ENCODE data around the gene GALNS. TPM values are rescaled to one million over a fixed set of nuclear protein-coding genes. Genes with fewer than 3 reads are reported as not detected.
A peak's percentile ranks its signal among the peaks of the same experiment; 100 is the strongest.

GALNS gene
- total and polyA plus RNA-seq, 2 experiments from 2014 or later, result 9.7 to 18.8 TPM

DNA sequence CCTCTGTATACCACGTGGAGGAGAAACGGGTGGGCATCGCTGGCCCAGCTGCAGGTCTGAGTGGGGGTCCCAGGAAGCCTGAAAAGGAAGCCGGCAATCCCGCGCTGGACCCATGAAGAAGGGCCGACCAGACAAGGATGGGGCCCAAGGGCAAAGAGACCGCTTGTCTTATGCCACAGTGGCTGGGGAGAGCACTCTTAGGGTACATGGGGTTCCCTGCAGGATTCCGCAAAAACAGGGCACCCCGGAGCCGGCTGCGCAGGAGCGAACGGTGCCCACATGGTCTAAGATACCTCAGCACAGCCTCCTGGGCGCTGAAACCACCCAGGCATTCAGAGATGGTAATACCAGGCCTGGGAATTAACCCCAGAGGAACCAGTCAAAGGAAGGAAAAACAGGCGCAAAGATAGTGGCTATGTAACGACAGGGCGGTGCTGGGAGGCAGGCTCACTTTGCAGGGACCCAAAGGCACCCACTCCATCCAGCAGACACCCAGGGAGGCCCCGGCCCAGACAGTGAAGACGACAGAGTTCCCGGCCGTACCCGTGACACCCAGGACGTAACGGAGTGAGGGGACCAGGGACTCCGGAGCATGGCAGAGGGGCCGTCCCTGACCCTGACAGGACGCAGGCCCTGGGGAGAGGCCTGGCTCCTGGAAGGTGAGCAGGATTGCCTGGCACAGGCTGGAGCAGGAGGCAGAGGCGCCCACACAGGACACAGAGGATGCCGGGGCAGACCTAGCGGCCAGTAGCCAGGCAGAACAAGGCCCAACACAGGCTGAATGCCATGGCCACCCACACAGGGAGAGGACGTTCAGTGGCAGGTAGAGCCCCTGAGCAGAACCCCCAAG, 82.0 kb downstream of the GALNS start:
- H3K4me3 ChIP-seq, result no peak overlapping the region
- peaks cover 31% of the 10 kb centered on the region; the same call in 1 of the 2 replicates for H3K4me1 ChIP-seq (ENCODE audit: insufficient read depth)
- Mint-ChIP-seq H3K27me3 (ENCODE audit: insufficient read depth, low read depth, poor library complexity) (peaks cover 21% of the 10 kb centered on the region), H3K4me3 (no peak overlapping the region), H3K27ac (no peak overlapping the region), H3K36me3 (ENCODE audit: low read depth) (no peaks in the 10 kb centered on the region), H3K9me3 (no peaks in the 10 kb centered on the region; the same call in 2 of the 3 replicates), H3K4me1 (peaks cover 39% of the 10 kb centered on the region)
- H3K36me3 ChIP-seq (ENCODE audit: insufficient read depth), result no peaks in the 10 kb centered on the region
- no peak overlapping the region for H2AFZ ChIP-seq
- peaks cover 49% of the 10 kb centered on the region for H3K79me2 ChIP-seq (replicated peaks; ENCODE audit: insufficient read depth)
- H4K20me1 ChIP-seq (replicated peaks; ENCODE audit: insufficient read depth), result no peaks in the 10 kb centered on the region
- H3K27ac ChIP-seq (ENCODE audit: low read depth), result peak overlapping the region; percentile 32; the same call in 1 of the 2 replicates
- no peaks in the 10 kb centered on the region for H3K9me2 ChIP-seq (ENCODE audit: insufficient read depth)
- no peaks in the 10 kb centered on the region for H3K27me3 ChIP-seq (ENCODE audit: insufficient read depth)
- 0 out of 2 replicates have a peak, but pooled peaks cover 3% of the 10 kb centered on the region for H3F3A ChIP-seq (replicated peaks; ENCODE audit: low read depth)
- DNase-seq (ENCODE audit: low spot score), result no peak
- ATAC-seq, result no peak
- TF ChIP-seq, protein P1, sequence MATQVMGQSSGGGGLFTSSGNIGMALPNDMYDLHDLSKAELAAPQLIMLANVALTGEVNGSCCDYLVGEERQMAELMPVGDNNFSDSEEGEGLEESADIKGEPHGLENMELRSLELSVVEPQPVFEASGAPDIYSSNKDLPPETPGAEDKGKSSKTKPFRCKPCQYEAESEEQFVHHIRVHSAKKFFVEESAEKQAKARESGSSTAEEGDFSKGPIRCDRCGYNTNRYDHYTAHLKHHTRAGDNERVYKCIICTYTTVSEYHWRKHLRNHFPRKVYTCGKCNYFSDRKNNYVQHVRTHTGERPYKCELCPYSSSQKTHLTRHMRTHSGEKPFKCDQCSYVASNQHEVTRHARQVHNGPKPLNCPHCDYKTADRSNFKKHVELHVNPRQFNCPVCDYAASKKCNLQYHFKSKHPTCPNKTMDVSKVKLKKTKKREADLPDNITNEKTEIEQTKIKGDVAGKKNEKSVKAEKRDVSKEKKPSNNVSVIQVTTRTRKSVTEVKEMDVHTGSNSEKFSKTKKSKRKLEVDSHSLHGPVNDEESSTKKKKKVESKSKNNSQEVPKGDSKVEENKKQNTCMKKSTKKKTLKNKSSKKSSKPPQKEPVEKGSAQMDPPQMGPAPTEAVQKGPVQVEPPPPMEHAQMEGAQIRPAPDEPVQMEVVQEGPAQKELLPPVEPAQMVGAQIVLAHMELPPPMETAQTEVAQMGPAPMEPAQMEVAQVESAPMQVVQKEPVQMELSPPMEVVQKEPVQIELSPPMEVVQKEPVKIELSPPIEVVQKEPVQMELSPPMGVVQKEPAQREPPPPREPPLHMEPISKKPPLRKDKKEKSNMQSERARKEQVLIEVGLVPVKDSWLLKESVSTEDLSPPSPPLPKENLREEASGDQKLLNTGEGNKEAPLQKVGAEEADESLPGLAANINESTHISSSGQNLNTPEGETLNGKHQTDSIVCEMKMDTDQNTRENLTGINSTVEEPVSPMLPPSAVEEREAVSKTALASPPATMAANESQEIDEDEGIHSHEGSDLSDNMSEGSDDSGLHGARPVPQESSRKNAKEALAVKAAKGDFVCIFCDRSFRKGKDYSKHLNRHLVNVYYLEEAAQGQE (IDR thresholded peaks at IDR 0.05; ENCODE audit: unreplicated experiment), result no peak
- TF ChIP-seq, protein P2, sequence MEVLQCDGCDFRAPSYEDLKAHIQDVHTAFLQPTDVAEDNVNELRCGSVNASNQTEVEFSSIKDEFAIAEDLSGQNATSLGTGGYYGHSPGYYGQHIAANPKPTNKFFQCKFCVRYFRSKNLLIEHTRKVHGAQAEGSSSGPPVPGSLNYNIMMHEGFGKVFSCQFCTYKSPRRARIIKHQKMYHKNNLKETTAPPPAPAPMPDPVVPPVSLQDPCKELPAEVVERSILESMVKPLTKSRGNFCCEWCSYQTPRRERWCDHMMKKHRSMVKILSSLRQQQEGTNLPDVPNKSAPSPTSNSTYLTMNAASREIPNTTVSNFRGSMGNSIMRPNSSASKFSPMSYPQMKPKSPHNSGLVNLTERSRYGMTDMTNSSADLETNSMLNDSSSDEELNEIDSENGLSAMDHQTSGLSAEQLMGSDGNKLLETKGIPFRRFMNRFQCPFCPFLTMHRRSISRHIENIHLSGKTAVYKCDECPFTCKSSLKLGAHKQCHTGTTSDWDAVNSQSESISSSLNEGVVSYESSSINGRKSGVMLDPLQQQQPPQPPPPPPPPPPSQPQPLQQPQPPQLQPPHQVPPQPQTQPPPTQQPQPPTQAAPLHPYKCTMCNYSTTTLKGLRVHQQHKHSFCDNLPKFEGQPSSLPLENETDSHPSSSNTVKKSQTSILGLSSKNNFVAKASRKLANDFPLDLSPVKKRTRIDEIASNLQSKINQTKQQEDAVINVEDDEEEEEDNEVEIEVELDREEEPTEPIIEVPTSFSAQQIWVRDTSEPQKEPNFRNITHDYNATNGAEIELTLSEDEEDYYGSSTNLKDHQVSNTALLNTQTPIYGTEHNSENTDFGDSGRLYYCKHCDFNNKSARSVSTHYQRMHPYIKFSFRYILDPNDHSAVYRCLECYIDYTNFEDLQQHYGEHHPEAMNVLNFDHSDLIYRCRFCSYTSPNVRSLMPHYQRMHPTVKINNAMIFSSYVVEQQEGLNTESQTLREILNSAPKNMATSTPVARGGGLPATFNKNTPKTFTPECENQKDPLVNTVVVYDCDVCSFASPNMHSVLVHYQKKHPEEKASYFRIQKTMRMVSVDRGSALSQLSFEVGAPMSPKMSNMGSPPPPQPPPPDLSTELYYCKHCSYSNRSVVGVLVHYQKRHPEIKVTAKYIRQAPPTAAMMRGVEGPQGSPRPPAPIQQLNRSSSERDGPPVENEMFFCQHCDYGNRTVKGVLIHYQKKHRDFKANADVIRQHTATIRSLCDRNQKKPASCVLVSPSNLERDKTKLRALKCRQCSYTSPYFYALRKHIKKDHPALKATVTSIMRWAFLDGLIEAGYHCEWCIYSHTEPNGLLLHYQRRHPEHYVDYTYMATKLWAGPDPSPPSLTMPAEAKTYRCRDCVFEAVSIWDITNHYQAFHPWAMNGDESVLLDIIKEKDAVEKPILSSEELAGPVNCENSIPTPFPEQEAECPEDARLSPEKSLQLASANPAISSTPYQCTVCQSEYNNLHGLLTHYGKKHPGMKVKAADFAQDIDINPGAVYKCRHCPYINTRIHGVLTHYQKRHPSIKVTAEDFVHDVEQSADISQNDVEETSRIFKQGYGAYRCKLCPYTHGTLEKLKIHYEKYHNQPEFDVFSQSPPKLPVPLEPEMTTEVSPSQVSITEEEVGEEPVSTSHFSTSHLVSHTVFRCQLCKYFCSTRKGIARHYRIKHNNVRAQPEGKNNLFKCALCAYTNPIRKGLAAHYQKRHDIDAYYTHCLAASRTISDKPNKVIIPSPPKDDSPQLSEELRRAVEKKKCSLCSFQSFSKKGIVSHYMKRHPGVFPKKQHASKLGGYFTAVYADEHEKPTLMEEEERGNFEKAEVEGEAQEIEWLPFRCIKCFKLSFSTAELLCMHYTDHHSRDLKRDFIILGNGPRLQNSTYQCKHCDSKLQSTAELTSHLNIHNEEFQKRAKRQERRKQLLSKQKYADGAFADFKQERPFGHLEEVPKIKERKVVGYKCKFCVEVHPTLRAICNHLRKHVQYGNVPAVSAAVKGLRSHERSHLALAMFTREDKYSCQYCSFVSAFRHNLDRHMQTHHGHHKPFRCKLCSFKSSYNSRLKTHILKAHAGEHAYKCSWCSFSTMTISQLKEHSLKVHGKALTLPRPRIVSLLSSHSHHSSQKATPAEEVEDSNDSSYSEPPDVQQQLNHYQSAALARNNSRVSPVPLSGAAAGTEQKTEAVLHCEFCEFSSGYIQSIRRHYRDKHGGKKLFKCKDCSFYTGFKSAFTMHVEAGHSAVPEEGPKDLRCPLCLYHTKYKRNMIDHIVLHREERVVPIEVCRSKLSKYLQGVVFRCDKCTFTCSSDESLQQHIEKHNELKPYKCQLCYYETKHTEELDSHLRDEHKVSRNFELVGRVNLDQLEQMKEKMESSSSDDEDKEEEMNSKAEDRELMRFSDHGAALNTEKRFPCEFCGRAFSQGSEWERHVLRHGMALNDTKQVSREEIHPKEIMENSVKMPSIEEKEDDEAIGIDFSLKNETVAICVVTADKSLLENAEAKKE (CRISPR knock-in tag; IDR thresholded peaks at IDR 0.05), result no peak
- TF ChIP-seq EZH2phosphoT487 (IDR thresholded peaks at IDR 0.05; ENCODE audit: unreplicated experiment) (no peak), JUNB (IDR thresholded peaks at IDR 0.05; ENCODE audit: unreplicated experiment) (no peak), POLR2AphosphoS5 (IDR thresholded peaks at IDR 0.05; ENCODE audit: low read depth) (no peak), CREB1 (CRISPR knock-in tag; IDR thresholded peaks at IDR 0.05; ENCODE audit: low read depth) (no peak), ZNF331 (CRISPR knock-in tag; IDR thresholded peaks at IDR 0.05; ENCODE audit: low read depth) (no peak), STAT1 (IDR thresholded peaks at IDR 0.05; ENCODE audit: unreplicated experiment) (no peak), NANOG (IDR thresholded peaks at IDR 0.05; ENCODE audit: borderline replicate concordance) (no peak)
- TF ChIP-seq, protein P3, sequence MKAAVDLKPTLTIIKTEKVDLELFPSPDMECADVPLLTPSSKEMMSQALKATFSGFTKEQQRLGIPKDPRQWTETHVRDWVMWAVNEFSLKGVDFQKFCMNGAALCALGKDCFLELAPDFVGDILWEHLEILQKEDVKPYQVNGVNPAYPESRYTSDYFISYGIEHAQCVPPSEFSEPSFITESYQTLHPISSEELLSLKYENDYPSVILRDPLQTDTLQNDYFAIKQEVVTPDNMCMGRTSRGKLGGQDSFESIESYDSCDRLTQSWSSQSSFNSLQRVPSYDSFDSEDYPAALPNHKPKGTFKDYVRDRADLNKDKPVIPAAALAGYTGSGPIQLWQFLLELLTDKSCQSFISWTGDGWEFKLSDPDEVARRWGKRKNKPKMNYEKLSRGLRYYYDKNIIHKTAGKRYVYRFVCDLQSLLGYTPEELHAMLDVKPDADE (IDR thresholded peaks at IDR 0.05), result no peak
- TF ChIP-seq, protein P4, sequence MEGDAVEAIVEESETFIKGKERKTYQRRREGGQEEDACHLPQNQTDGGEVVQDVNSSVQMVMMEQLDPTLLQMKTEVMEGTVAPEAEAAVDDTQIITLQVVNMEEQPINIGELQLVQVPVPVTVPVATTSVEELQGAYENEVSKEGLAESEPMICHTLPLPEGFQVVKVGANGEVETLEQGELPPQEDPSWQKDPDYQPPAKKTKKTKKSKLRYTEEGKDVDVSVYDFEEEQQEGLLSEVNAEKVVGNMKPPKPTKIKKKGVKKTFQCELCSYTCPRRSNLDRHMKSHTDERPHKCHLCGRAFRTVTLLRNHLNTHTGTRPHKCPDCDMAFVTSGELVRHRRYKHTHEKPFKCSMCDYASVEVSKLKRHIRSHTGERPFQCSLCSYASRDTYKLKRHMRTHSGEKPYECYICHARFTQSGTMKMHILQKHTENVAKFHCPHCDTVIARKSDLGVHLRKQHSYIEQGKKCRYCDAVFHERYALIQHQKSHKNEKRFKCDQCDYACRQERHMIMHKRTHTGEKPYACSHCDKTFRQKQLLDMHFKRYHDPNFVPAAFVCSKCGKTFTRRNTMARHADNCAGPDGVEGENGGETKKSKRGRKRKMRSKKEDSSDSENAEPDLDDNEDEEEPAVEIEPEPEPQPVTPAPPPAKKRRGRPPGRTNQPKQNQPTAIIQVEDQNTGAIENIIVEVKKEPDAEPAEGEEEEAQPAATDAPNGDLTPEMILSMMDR (conservative IDR thresholded peaks at IDR 0.05; ENCODE audit: low read depth in 2 of 2), result no peak
- no peak overlapping the region for H3K4me2 ChIP-seq

Measured in GM23338 (cell line).